ENCODE measurements around the gene ZDHHC3. TPM values are rescaled to one million over a fixed set of nuclear protein-coding genes. Genes with fewer than 3 reads are reported as not detected.
A peak's percentile ranks its signal among the peaks of the same experiment; 100 is the strongest.

ZDHHC3 gene
- 100 to 1,000 TPM in 5 of 6 donors, 10 to 100 TPM in 1; 98.0 to 179 (median 115) TPM for total RNA-seq

GRCh38 chr3:44976002-44976815 is at the start of gene ZDHHC3, which contains the start of gene EXOSC7:
TSS of gene ZDHHC3 (minus strand) at chr3:44976174. CDS start at chr3:44959436, 16,738 bp downstream.
TSS of gene EXOSC7 (plus strand) at chr3:44976244. CDS start at chr3:44976278, 34 bp downstream.
- Histone ChIP-seq H3K27ac (peak within 1 kb of the TSS; percentile 91 to 95 (median 94)), H3K36me3 (no peaks in the 10 kb centered on the region), H3K4me1 (peaks cover 27 to 49% (median 30%) of the 10 kb centered on the region in 4 donors), H3K4me3 (peak within 1 kb of the TSS; percentile 92 to 98 (median 96)), H3K9me3 (no peaks in the 10 kb centered on the region), H3K27me3 (no peaks in the 10 kb centered on the region)
- ATAC-seq (ENCODE audit: low FRiP score in 2 of 2): peak; percentile 95 to 96
- DNase-seq: peak; percentile 90 to 96
- no peak for TF ChIP-seq CTCF (IDR thresholded peaks at IDR 0.05)
- TF ChIP-seq POLR2A (IDR thresholded peaks at IDR 0.05): peak in 2 of 4 donors; percentile 60 to 81
- peak; percentile 75 to 80 for TF ChIP-seq POLR2AphosphoS5 (IDR thresholded peaks at IDR 0.05)
- no peak for TF ChIP-seq EP300 (IDR thresholded peaks at IDR 0.05)
- WGBS, 2 donors: 0 to 1% methylated on average over 47 to 57 of the region's 82 CpGs

GRCh38 chr3:45024542-45025255 is 48.7 kb upstream of the ZDHHC3 start:
- Histone ChIP-seq H3K9me3 (no peaks in the 10 kb centered on the region), H3K4me3 (no peak overlapping the region), H3K27ac (peak overlapping the region; percentile 57 to 86 (median 73)), H3K36me3 (no peaks in the 10 kb centered on the region), H3K4me1 (peaks cover 24 to 49% (median 28%) of the 10 kb centered on the region in 4 donors), H3K27me3 (no peaks in the 10 kb centered on the region)
- WGBS, 2 donors: 26 to 33% methylated on average over 5 to 6 of the region's 6 CpGs
- DNase-seq (no peak), ATAC-seq (ENCODE audit: low FRiP score in 2 of 2) (no peak)
- TF ChIP-seq POLR2AphosphoS5 (IDR thresholded peaks at IDR 0.05) (no peak), EP300 (IDR thresholded peaks at IDR 0.05) (peak in 1 of 4 donors; percentile 29)

GRCh38 chr3:45023675-45024074 is 47.7 kb upstream of the ZDHHC3 start:
- TF ChIP-seq POLR2A (IDR thresholded peaks at IDR 0.05) (no peak), CTCF (IDR thresholded peaks at IDR 0.05) (no peak), EP300 (IDR thresholded peaks at IDR 0.05) (no peak), POLR2AphosphoS5 (IDR thresholded peaks at IDR 0.05) (no peak)
- WGBS, 2 donors: 60 to 74% methylated on average over 3 of the region's 3 CpGs
- H3K9me3 ChIP-seq: no peaks in the 10 kb centered on the region
- H3K4me1 ChIP-seq: peaks cover 24 to 44% (median 28%) of the 10 kb centered on the region in 4 donors
- no peaks in the 10 kb centered on the region for H3K36me3 ChIP-seq
- DNase-seq (no peak), ATAC-seq (ENCODE audit: low FRiP score in 2 of 2) (no peak)
- no peaks in the 10 kb centered on the region for H3K27me3 ChIP-seq
- no peak overlapping the region for H3K4me3 ChIP-seq
- peak overlapping the region in 1 of 4 donors; percentile 30 for H3K27ac ChIP-seq

- Histone ChIP-seq H3K36me3 (no peaks in the 10 kb centered on the region), H3K4me1 (peaks cover 24 to 36% (median 28%) of the 10 kb centered on the region in 4 donors), H3K27me3 (no peaks in the 10 kb centered on the region), H3K27ac (peak overlapping the region in 2 of 4 donors; percentile 11 to 56), H3K9me3 (no peaks in the 10 kb centered on the region), H3K4me3 (no peak overlapping the region)
- 54% methylated on average over 12 of the region's 12 CpGs for WGBS, 2 donors
- DNase-seq: no peak
- no peak for TF ChIP-seq CTCF (IDR thresholded peaks at IDR 0.05)
- ATAC-seq (ENCODE audit: low FRiP score in 2 of 2): peak; percentile 41 to 90
These were observed 45.7 kb upstream of the ZDHHC3 start for GRCh38 chr3:45021524-45022297.
